OCI-LY3 (cell line): ENCODE data around the gene ANKRD34A.

ENCODE experiments used
- CTCF ChIP-seq: fragments of 200-600, 300-600 bp; sonication (generic); IDR thresholded peaks from 2 replicates; pipeline ENCODE4 v1.5.1; 2014; ENCODE audit warnings: antibody characterized with exemption, low read length, low read depth
- EZH2phosphoT487 ChIP-seq: fragments of 200-600 bp; shearing (Covaris generic); IDR thresholded peaks from 2 replicates; pipeline ENCODE4 v1.6.1; 2018; ENCODE audit warnings: antibody characterized with exemption, mixed run types, low read depth

- TF ChIP-seq EZH2phosphoT487, result no peak
- no peak for TF ChIP-seq CTCF
Observed at GRCh38 chr1:145956361-145956760, 8.0 kb downstream of the ANKRD34A start.
